Ascending aorta (tissue), 2 donors: Measurements from ENCODE around the gene ADM. TPM values are rescaled to one million over a fixed set of nuclear protein-coding genes. Genes with fewer than 3 reads are reported as not detected.

Experiments
- DNase-seq, 2 donors: peaks; one replicate each; pipeline ENCODE4 v3.0.0-alpha.2; 2019; ENCODE audit warnings: low spot score in 2 of 2
- H3K27ac ChIP-seq, 2 donors: fragments of 200-600 bp; sonication (generic); one replicate each; pipeline ENCODE4 v1.5.1; 2016 to 2017; ENCODE audit warnings: mild to moderate bottlenecking in 1 of 2
- H3K27me3 ChIP-seq: fragments of 200-600 bp; sonication (generic); one replicate; pipeline ENCODE4 v1.5.1; 2017
- H3K36me3 ChIP-seq, 2 donors: fragments of 200-600 bp; sonication (generic); one replicate each; pipeline ENCODE4 v1.5.1; 2016
- H3K4me1 ChIP-seq, 2 donors: fragments of 200-600 bp; sonication (generic); one replicate each; pipeline ENCODE4 v1.5.1; 2016 to 2017; ENCODE audit warnings: mild to moderate bottlenecking in 1 of 2
- H3K4me3 ChIP-seq, 2 donors: fragments of 200-600 bp; sonication (generic); one replicate each; pipeline ENCODE4 v1.5.1; 2016 to 2017; ENCODE audit warnings: mild to moderate bottlenecking in 1 of 2
- H3K9me3 ChIP-seq, 2 donors: fragments of 200-600 bp; sonication (generic); one replicate each; pipeline ENCODE4 v1.5.1; 2016
- intact Hi-C: fragments of 100-400 bp; cut with DNase I; formaldehyde crosslinking; loops from one replicate; pipeline ENCODE4 v1.15.1; 2023
- total RNA-seq: library from RNA; depleted of rRNA; stranded (reverse); fragments of >200 nt; gene quantifications from one replicate; pipeline ENCODE4 v1.1.0, GENCODE V29; 2016
- TF ChIP-seq, protein P1 (sequence below), 3 experiments: fragments of 200-600 bp in 2 of 3; fragments of 450-650 bp in 1 of 3; sonication (generic) in 2 of 3; IDR thresholded peaks; one replicate each; pipeline ENCODE4 v1.5.1; 2016 to 2019; ENCODE audit warnings: antibody characterized with exemption in 3 of 3, mild to moderate bottlenecking in 1 of 3, moderate library complexity in 1 of 3

Gene ADM
- total RNA-seq, 1 donor from 2014 or later, result 56.8 TPM

DNA sequence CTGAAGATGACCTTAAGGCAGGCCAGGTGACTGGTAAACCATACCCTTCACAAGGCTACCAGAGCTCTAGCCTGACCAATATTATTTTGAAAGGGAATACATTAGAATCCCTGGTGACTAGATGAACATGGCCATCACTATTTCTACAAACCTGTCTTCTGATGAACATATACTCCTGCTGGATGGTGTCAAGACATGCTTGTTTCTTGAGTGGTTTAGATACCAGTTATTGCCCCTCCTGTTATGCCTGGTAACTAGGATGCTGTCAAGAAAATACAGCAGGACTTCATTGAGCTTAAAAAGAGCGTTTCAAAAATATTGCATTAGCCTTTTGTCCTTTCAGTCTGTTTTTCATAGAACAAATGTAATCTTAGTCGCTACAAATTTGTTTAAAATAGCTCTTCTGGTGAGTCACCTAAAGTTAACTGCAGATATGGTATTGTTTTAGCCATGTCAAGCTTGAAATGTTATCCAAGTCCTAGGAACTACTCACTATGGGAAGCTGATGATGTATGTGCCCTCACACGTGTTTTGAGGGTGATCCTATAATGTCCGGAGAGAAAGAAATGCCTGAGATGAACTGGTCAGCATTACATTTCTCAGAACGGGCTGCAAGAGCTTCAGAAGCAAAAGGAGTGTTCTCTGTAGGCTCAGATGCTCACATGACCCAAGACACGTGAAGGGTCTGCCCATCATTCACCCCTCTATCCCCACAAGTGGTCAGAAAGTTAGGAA lies 20.6 kb downstream of the ADM start:
- H3K4me3 ChIP-seq, result no peak overlapping the region
- H3K9me3 ChIP-seq, result no peaks in the 10 kb centered on the region
- DNase-seq, result no peak
- H3K4me1 ChIP-seq, result peaks cover 12 to 56% of the 10 kb centered on the region in 2 donors
- TF ChIP-seq, protein P1, sequence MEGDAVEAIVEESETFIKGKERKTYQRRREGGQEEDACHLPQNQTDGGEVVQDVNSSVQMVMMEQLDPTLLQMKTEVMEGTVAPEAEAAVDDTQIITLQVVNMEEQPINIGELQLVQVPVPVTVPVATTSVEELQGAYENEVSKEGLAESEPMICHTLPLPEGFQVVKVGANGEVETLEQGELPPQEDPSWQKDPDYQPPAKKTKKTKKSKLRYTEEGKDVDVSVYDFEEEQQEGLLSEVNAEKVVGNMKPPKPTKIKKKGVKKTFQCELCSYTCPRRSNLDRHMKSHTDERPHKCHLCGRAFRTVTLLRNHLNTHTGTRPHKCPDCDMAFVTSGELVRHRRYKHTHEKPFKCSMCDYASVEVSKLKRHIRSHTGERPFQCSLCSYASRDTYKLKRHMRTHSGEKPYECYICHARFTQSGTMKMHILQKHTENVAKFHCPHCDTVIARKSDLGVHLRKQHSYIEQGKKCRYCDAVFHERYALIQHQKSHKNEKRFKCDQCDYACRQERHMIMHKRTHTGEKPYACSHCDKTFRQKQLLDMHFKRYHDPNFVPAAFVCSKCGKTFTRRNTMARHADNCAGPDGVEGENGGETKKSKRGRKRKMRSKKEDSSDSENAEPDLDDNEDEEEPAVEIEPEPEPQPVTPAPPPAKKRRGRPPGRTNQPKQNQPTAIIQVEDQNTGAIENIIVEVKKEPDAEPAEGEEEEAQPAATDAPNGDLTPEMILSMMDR (IDR thresholded peaks at IDR 0.05), result no peak
- H3K27ac ChIP-seq, result peak overlapping the region; percentile 64 to 81
- intact Hi-C loops, result loop anchor here (5.0 kb wide), 1 partner anchor 42 kb away; no protein-coding TSS in a partner anchor
- H3K36me3 ChIP-seq, result no peaks in the 10 kb centered on the region
- no peaks in the 10 kb centered on the region for H3K27me3 ChIP-seq

DNA sequence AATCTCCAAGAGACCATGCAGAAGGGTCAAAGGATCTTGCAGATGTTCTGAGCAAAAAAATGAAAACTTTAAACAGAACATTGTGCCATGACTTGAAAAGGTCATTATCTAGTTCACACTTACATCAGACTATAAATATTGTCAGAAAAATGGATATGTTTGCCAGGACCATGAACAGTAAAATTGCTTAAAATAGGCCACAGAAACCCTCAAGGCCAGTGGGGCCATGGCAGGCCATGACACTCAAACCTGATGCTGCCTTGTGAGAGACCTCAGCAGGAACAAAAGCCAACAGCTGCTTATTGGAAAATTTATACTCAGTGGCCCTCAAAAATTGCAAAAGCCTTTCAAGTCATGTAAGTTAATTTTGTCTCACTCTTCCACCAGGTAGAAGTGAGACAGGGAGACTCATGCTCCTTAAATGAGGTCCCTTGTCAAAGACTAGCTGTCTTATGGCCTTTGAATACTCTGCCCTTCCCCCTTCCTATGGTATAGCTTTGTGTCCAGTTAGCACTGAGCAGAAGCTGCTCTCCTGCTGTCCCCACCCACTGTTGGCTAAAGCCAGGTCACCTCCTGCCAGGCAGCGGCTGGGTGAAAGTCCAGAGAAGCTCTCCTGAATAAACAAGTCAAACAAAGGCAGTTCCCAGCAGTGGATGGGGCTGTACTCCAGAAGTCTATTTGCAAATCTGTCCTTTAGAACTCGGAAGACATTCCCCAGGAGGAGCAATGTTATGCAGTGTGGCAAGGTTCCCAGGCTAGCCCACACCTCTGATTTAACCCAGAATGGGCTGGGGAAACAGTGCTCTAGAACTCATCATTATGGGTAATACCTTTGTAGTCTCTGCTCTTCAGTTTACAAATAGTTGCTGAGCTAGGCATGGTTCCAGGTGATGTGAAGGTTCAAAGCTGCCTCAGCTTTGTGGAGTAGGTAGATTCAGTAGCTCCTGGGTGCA lies 21.4 kb downstream of the ADM start:
- TF ChIP-seq, protein P1 (IDR thresholded peaks at IDR 0.05), result no peak
- Histone ChIP-seq H3K4me1 (peaks cover 12 to 50% of the 10 kb centered on the region in 2 donors), H3K27me3 (no peaks in the 10 kb centered on the region), H3K9me3 (no peaks in the 10 kb centered on the region), H3K27ac (peak overlapping the region; percentile 64 to 81), H3K36me3 (no peaks in the 10 kb centered on the region), H3K4me3 (no peak overlapping the region)
- intact Hi-C loops, result loop anchor here (5.0 kb wide), 1 partner anchor 41 kb away; no protein-coding TSS in a partner anchor
- no peak for DNase-seq

DNA sequence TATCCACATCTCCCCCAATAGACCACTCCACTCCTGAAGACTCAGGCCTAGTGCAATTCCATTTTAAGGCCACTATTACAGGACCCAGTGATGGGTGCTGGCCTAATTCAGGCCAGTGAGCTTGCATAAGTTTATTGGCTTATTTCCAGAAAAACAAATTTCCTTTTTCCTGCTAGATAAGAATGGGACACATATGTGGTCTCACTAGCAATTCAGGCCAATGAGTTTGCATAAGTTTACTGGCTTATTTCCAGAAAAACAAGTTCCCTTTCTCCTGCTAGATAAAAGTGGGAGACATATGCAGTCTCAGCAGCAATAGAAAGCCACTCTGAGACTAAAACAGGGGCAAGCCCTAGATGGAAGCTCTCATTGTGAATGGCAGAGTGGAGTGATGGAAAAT lies 22.4 kb downstream of the ADM start:
- intact Hi-C loops, result loop anchor here (5.0 kb wide), 1 partner anchor 40 kb away; no protein-coding TSS in a partner anchor
- no peaks in the 10 kb centered on the region for H3K27me3 ChIP-seq
- H3K36me3 ChIP-seq, result no peaks in the 10 kb centered on the region
- TF ChIP-seq, protein P1 (IDR thresholded peaks at IDR 0.05), result peak in 1 of 3 experiments; percentile 9
- H3K4me3 ChIP-seq, result no peak overlapping the region
- H3K4me1 ChIP-seq, result peaks cover 12 to 47% of the 10 kb centered on the region in 2 donors
- no peak for DNase-seq
- no peaks in the 10 kb centered on the region for H3K9me3 ChIP-seq
- peak overlapping the region; percentile 64 to 81 for H3K27ac ChIP-seq

DNA sequence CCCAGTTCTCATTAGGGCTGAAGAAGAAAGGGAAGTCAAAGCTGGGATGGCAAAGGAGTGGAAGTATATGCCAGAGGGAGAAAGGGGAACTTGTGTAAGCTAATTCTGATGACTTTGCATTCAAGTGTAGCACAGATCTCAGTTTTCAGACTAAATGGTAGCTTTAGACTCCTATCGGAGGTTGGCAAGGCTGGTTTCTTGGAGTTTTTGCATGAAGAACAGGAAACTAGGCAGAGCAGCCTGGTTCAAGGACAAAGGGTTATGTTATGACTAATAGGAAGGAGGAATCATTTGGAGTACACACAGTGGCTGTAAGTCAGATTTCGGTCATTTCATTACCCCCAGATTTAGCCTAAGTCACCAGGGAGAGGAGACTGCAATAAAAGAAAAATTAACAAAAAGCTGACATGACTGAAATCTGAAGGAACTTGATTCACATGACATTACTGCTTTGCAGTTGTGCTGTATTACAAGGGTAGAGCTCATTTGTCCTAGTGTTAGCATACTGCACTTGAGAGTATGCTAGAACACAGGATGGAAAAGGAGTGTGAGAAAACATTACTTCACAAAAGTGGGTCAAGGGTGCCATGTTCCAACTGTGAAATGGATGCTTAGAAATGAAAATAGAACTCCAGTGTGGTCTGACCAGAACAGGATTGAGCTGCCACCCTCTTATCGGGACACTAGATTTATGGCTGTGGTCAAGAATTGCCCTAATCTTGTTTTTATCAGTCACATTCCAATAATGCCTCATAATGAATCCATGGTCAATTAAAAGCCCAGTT lies 23.6 kb downstream of the ADM start:
- no peak overlapping the region for H3K4me3 ChIP-seq
- TF ChIP-seq, protein P1 (IDR thresholded peaks at IDR 0.05), result no peak
- H3K4me1 ChIP-seq, result peaks cover 8 to 38% of the 10 kb centered on the region in 2 donors
- H3K27me3 ChIP-seq, result no peaks in the 10 kb centered on the region
- H3K9me3 ChIP-seq, result no peaks in the 10 kb centered on the region
- no peaks in the 10 kb centered on the region for H3K36me3 ChIP-seq
- DNase-seq, result no peak
- H3K27ac ChIP-seq, result peak overlapping the region; percentile 23 to 81
- intact Hi-C loops, result loop anchor here (5.0 kb wide), 1 partner anchor 39 kb away; no protein-coding TSS in a partner anchor

DNA sequence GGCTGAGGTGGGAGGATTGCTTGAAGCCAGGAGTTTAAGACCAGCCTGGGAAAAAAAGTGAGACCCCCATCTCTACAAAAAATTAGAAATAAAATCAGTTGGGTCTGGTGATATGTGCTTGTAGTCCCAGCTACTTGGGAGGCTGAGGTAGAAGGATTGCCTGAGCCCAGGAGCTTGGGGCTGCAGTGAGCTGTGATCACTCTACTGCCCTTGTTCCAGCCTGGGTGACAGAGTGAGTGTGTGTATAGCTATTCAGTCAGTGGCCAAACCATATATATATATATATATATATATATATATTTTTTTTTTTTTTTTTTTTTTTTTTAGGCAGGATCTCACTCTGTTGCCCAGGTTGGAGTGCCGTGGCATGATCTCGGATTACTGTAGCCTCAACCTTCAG lies 24.5 kb downstream of the ADM start:
- H3K27ac ChIP-seq, result peak overlapping the region in 1 of 2 donors; percentile 81
- H3K9me3 ChIP-seq, result no peaks in the 10 kb centered on the region
- H3K27me3 ChIP-seq, result no peaks in the 10 kb centered on the region
- TF ChIP-seq, protein P1 (IDR thresholded peaks at IDR 0.05), result no peak
- no peak for DNase-seq
- intact Hi-C loops, result loop anchor here (5.0 kb wide), 1 partner anchor 38 kb away; no protein-coding TSS in a partner anchor
- H3K4me3 ChIP-seq, result no peak overlapping the region
- peaks cover 8 to 35% of the 10 kb centered on the region in 2 donors for H3K4me1 ChIP-seq
- H3K36me3 ChIP-seq, result no peaks in the 10 kb centered on the region
